A204.1 (cell line): Measurements from ENCODE around the gene STPG3.

Experiments used
- FAIRE-seq: peaks from 2 replicates; lab custom pipeline; 2012; peaks lifted over from hg19 to GRCh38; lab: Jason Lieb, UNC

Gene STPG3

DNA sequence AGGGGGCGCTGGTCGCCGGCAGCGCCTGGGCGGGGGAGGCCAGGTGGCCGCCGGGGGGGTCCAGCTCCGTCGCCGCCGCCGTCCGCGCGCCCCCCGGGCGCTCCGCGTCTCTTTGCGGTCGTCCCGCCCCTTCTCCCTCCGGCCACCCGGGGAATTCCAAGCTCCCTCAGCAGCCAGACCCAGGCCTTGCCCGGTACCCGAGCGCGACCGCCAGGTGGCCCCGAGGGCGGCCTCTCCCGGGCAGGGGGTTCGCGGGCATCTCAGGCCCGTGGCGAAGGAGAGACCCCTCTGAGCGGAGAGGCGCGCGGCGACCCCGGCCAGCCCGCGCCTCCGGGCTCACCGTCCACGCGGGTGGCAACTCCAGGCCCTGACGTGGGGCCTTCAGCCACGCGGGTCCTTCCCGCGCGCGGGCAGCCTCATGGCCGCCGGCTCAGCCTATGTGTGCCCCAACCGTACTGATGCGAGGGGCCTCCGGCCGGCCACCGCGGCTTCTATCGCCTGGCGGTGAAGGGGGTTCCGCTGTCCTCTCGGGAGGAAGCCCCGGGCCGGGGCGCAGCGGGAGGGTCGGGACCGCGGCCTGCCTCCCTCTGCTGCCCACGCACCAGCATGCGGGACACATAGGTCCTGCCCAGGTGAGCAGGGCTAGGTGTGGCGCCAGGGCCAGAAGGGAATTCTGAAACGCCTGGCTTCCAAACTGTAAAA lies 51.5 kb downstream of the STPG3 start:
- no peak for FAIRE-seq
